Measurements from ENCODE around the gene RPA3.

The RPA3 gene

GRCh38 chr7:7612519-7612918 is 105.9 kb downstream of the RPA3 start:
- H3K9me3 Mint-ChIP-seq = no peaks in the 10 kb centered on the region
- no peak overlapping the region for H3K4me3 Mint-ChIP-seq

GRCh38 chr7:7609330-7609729 is 109.1 kb downstream of the RPA3 start:
- no peak overlapping the region for H3K4me3 Mint-ChIP-seq
- no peaks in the 10 kb centered on the region for H3K4me1 Mint-ChIP-seq (ENCODE audit: low read depth)
- H3K27ac Mint-ChIP-seq = no peak overlapping the region
- DNase-seq (ENCODE audit: low spot score) = no peak
- H3K27me3 Mint-ChIP-seq (ENCODE audit: low read depth) = no peaks in the 10 kb centered on the region
- no peaks in the 10 kb centered on the region for H3K9me3 Mint-ChIP-seq
- H3K36me3 Mint-ChIP-seq (ENCODE audit: low read depth) = peaks cover 5% of the 10 kb centered on the region

More at GRCh38 chr7:7612519-7612918, 105.9 kb downstream of the RPA3 start:
- Mint-ChIP-seq H3K4me1 (ENCODE audit: low read depth) (peaks cover under 1% of the 10 kb centered on the region), H3K27me3 (ENCODE audit: low read depth) (no peaks in the 10 kb centered on the region), H3K27ac (no peak overlapping the region), H3K36me3 (ENCODE audit: low read depth) (peaks cover 5% of the 10 kb centered on the region)
- DNase-seq (ENCODE audit: low spot score) = no peak

- Mint-ChIP-seq H3K27me3 (ENCODE audit: low read depth) (no peaks in the 10 kb centered on the region), H3K9me3 (no peaks in the 10 kb centered on the region), H3K4me3 (no peak overlapping the region), H3K4me1 (ENCODE audit: low read depth) (no peaks in the 10 kb centered on the region), H3K36me3 (ENCODE audit: low read depth) (peaks cover 5% of the 10 kb centered on the region), H3K27ac (no peak overlapping the region)
- DNase-seq (ENCODE audit: low spot score) = no peak
Observed at GRCh38 chr7:7607010-7607409, 111.4 kb downstream of the RPA3 start.

- H3K9me3 Mint-ChIP-seq = peaks cover 7% of the 10 kb centered on the region
- H3K36me3 Mint-ChIP-seq (ENCODE audit: low read depth) = peaks cover 27% of the 10 kb centered on the region
- H3K27ac Mint-ChIP-seq = no peak overlapping the region
- DNase-seq (ENCODE audit: low spot score) = no peak
- no peaks in the 10 kb centered on the region for H3K4me1 Mint-ChIP-seq (ENCODE audit: low read depth)
- no peak overlapping the region for H3K4me3 Mint-ChIP-seq
- no peaks in the 10 kb centered on the region for H3K27me3 Mint-ChIP-seq (ENCODE audit: low read depth)
Observed at GRCh38 chr7:7596176-7596575, 122.2 kb downstream of the RPA3 start.

GRCh38 chr7:7595451-7595850 is 123.0 kb downstream of the RPA3 start:
- no peaks in the 10 kb centered on the region for H3K27me3 Mint-ChIP-seq (ENCODE audit: low read depth)
- H3K36me3 Mint-ChIP-seq (ENCODE audit: low read depth) = peaks cover 25% of the 10 kb centered on the region
- no peaks in the 10 kb centered on the region for H3K9me3 Mint-ChIP-seq
- H3K4me3 Mint-ChIP-seq = no peak overlapping the region
- no peak for DNase-seq (ENCODE audit: low spot score)
- H3K27ac Mint-ChIP-seq = no peak overlapping the region
- peaks cover under 1% of the 10 kb centered on the region for H3K4me1 Mint-ChIP-seq (ENCODE audit: low read depth)
